ENCODE results near the gene TCF12.
A peak's percentile ranks its signal among the peaks of the same experiment; 100 is the strongest.

Gene TCF12

GRCh38 chr15:57215326-57215725, 296.9 kb downstream of the TCF12 start:
- DNase-seq (ENCODE audit: extremely low read depth, low read depth) = no peak
- TF ChIP-seq, protein P1, sequence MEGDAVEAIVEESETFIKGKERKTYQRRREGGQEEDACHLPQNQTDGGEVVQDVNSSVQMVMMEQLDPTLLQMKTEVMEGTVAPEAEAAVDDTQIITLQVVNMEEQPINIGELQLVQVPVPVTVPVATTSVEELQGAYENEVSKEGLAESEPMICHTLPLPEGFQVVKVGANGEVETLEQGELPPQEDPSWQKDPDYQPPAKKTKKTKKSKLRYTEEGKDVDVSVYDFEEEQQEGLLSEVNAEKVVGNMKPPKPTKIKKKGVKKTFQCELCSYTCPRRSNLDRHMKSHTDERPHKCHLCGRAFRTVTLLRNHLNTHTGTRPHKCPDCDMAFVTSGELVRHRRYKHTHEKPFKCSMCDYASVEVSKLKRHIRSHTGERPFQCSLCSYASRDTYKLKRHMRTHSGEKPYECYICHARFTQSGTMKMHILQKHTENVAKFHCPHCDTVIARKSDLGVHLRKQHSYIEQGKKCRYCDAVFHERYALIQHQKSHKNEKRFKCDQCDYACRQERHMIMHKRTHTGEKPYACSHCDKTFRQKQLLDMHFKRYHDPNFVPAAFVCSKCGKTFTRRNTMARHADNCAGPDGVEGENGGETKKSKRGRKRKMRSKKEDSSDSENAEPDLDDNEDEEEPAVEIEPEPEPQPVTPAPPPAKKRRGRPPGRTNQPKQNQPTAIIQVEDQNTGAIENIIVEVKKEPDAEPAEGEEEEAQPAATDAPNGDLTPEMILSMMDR (IDR thresholded peaks at IDR 0.05; ENCODE audit: low read depth, low read length) = no peak

- DNase-seq (ENCODE audit: extremely low read depth, low read depth) = no peak
- TF ChIP-seq, protein P1 (IDR thresholded peaks at IDR 0.05; ENCODE audit: low read depth, low read length) = no peak
Observed at GRCh38 chr15:57215881-57216280, 297.4 kb downstream of the TCF12 start.

DNA sequence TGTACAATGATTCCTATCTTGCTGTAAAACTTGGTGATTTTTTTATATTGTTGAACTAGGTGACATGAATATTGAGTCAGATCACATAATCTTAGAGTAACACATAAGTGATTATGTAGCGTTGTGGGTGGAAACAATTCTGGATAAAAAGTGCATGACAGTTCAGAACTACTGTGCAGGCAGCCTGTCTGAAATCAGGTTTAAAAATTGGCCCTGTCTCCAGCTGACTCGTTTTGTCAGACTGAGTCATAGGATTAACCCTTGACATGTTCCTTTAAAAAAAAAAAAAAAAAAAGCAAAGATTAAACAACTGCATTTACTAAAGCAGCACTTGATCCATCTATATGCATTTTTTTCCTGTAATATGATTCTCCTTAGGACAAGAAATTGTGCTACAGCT, 297.8 kb downstream of the TCF12 start:
- TF ChIP-seq, protein P1 (IDR thresholded peaks at IDR 0.05; ENCODE audit: low read depth, low read length) = no peak
- no peak for DNase-seq (ENCODE audit: extremely low read depth, low read depth)

- TF ChIP-seq, protein P1 (IDR thresholded peaks at IDR 0.05; ENCODE audit: low read depth, low read length) = no peak
- DNase-seq (ENCODE audit: extremely low read depth, low read depth) = no peak
Observed at GRCh38 chr15:57217778-57218598, 299.5 kb downstream of the TCF12 start.

GRCh38 chr15:57218826-57219576, 300.6 kb downstream of the TCF12 start:
- DNase-seq (ENCODE audit: extremely low read depth, low read depth) = peak; percentile 93
- TF ChIP-seq, protein P1 (IDR thresholded peaks at IDR 0.05; ENCODE audit: low read depth, low read length) = no peak

GRCh38 chr15:57220205-57220604, 301.8 kb downstream of the TCF12 start:
- TF ChIP-seq, protein P1 (IDR thresholded peaks at IDR 0.05; ENCODE audit: low read depth, low read length) = no peak
- DNase-seq (ENCODE audit: extremely low read depth, low read depth) = peak; percentile 71

- TF ChIP-seq, protein P1 (IDR thresholded peaks at IDR 0.05; ENCODE audit: low read depth, low read length) = no peak
- no peak for DNase-seq (ENCODE audit: extremely low read depth, low read depth)
Observed at GRCh38 chr15:57221134-57221533, 302.7 kb downstream of the TCF12 start.

Data from AG09319 (cell line).